GM18499 (cell line): Measurements from ENCODE around the gene CACNA1H.
"Not testable (repeated sequence)": the region's sequence is repeated elsewhere in the genome, so short reads cannot be mapped to it uniquely, and the experiment has no call there.

Experiments used
- ATAC-seq: cut with Tn5 transposase; IDR thresholded peaks from one replicate; pipeline ENCODE4 v1.9.1; 2021; ENCODE audit warnings: moderate number of reproducible peaks; ENCODE audit not compliant: insufficient read depth, unreplicated experiment

Gene CACNA1H

DNA sequence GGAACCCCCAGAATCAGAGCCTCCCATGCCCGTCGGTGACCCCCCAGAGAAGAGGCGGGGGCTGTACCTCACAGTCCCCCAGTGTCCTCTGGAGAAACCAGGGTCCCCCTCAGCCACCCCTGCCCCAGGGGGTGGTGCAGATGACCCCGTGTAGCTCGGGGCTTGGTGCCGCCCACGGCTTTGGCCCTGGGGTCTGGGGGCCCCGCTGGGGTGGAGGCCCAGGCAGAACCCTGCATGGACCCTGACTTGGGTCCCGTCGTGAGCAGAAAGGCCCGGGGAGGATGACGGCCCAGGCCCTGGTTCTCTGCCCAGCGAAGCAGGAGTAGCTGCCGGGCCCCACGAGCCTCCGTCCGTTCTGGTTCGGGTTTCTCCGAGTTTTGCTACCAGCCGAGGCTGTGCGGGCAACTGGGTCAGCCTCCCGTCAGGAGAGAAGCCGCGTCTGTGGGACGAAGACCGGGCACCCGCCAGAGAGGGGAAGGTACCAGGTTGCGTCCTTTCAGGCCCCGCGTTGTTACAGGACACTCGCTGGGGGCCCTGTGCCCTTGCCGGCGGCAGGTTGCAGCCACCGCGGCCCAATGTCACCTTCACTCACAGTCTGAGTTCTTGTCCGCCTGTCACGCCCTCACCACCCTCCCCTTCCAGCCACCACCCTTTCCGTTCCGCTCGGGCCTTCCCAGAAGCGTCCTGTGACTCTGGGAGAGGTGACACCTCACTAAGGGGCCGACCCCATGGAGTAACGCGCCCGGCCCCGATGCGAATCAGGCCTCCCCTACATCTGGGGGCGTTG is 68.1 kb downstream of the CACNA1H start:
- no peak for ATAC-seq

DNA sequence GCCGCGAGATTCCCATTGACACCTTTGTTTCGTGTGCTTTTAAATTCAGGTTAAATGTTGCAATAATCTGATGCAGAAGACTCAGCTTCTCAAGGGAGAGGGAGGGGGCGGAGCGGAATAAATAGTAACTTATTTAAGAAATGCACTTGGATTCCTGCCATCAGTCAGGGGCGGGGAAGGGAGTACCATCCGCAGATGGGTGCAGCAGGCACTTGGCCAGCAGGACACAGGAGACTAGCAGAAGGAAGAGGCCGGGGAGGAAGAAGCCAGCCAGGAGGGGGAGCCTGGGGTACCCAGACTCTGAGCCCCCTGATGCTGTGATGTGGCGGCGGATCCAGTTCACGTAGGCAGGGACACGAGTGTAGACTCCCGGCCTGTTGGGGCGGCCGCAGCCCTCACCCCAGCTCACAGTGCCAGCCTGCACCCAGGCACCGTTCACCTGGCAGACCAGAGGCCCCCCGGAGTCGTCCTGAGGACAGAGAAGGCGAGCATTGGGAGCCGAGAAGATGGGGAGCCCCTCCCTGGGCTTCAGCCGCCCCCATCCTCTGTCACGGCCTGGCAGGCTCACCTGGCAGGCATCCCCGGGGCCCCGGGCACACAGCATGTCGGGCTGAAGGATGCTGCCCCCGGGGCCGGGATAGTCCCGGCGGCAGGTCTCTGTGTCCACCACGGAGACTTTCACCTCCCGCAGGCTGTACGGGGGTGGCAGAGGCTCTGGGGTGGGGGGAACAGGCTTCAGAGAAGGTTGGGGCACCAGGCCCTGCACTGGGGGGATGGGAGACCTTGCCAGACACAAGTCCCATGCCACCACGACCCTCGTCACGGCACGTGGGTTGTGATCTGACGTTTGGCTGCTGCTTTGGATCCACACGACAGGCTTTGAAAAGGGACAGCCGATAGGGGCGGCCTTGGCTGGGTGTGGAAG is 69.0 kb downstream of the CACNA1H start:
- ATAC-seq, result no peak

DNA sequence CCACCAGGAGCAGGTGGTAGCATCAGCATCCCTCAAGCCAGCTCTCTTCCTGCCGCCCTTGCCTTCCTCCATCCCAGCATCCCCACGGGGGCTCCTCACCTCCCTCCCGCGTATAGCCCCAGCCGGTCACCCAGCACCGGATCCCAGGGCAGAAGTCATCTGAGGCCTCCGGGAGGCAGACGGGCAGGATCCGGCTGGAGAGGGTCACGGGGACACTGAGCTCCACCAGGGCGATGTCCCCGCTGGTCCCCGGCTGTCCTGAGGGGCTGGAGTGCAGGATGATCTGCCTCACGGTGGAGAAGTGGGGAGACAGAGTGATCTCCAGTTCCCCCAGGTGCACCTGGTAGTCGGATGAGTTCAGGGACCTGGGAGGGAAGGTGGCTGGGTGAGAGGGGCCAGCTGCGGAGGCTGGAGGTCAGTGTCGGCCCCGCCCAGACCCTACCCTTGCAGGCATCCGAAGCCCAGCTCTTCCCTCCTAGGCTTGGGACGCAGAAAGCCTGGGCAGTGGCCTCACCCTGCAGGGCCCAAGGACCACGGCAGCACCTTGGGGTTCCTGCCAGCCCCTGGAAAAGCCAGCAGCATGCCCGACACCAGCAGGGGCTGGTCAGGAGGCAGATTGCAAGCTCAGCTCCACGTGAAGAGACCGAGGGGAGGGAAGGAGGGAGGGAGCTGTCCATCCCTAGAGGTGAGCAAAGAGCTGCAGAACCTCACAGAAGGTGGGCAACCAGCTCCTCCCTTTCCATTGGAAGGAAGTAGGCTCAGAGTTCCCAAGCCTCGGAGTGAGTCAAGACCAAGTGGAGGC is 69.8 kb downstream of the CACNA1H start:
- ATAC-seq, result no peak

DNA sequence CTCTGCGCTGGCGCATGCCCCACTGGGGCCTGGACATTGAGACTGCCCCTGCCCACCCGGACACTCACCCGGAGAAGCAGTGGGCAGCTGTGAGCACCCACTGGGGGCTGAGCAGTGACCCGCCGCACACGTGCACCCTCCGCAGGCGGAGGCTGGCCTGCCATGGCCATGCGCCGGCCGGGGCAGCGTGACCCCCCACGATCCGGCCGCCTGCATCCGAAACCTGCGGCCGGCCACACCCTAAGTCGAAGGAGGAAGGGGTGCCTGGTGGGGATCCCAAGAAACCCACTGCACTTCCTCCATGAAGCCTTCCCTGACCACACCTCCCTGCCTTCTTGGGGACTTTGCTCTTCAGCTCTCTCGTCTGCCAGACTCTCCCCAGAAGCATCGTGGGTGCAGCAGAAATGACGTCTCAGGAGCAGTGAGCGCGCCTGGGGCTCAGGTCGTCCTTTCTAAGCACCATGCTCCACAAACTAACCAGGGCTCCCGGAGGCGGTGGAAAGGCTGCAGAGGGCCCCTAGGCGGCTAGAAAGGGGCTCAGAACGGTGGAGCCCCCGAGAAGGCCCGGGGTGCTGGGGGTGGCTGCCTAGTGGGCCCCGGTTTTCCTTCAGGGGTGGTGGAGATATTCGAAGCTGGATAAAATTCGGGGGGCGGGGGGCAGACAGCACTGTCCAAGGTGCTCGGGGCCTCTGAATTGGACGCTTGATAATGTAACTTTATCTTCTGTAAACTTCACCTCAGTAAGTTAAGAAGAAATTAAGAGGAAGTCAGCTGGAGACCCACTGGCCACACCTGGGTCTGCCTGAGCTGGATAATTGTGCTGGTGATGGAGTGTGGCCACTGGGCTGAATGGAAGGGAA is 70.7 kb downstream of the CACNA1H start:
- ATAC-seq, result no peak

DNA sequence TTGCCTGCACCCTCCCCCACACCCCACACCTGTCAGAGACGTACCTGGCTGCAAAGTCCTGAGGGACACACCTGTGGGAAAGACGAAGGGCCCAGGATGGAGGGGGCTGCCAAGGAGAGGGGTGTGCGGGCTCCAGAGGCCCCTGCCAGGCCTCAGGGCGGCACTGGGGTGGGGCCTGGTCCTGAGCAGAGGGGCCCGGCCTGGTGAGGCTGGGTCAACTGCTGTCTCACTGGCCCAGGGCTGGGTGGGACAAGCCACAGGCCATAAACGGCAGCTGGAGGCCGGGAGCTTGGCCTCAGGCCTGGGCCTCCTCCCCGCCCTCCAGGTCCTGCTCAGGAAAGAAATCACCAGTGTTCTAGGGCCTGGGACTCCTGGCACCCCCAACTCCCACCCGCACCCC is 71.7 kb downstream of the CACNA1H start:
- no peak for ATAC-seq

DNA sequence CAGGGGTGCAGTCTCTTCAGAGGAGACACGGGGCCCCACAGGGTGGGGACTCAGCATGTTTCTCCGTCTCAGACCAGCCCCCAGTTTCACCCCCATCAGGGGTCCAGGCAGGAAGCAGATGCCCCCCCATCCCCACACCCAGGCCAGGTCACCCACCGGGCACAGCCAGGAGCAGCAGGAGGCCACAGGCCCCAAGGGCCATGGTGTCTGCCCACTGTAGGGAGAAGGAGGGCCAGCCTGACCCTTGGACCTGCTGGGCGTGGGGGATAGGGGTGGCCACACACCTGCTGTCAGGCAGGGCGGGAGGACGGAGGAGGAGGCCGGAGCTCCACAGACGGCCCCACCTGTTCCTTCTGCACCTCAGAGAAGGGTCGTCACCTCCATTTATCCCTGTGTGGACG is 72.1 kb downstream of the CACNA1H start, which contains the start of gene TPSG1:
Gene TPSG1, minus strand, starts transcription at position 218 of the 401 bp plus-strand sequence. Its CDS starts 16 bp downstream, at position 202.
- ATAC-seq, result no peak

DNA sequence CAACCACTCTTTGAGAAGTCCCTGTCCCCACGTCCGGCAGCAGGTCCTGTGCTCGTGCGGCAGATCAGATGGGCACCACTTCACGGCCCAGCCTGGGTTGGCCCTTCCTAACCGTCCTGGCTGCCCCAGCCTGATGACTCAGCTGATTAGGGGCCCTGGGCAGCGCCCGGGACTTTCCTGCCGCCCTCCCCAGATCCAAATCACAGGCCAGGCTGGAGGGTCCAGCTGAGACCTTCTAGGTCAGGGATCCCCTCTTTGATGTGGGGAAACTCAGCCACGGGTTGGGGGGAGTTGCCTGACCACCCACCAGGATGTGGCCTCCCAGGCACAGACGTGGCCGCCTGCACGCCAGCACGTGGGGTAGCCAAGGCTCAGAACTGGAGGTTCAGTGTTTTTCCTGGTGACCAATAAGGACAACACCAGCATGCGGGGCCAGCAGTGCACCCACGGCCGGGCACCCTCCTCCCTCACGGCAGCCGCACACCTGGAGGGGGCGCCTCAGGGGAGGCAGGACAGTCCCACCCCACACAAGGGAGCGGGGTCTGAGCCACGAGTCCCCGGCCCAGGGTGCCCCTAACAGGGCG is 72.9 kb downstream of the CACNA1H start:
- ATAC-seq, result not testable (repeated sequence)

DNA sequence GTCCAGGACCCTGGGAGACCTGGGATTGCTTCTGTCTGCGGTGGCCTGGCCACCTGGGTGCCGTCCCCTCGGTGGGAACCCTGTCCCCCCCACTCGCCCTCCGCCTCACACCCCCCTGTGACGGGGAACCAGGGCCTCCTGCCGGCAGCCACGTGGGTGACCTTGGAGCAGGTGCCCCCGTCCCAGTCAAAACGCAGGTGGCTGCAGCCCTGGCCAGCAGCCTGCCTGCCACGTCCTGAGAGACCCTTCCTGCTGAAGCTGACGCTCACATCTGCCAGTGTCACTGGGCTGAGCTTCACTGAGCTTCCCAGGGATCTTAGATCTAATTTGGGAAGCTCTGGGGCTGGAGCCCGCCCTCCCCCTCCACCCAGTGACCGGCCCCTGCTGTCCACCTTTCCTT is 73.8 kb downstream of the CACNA1H start:
- not testable (repeated sequence) for ATAC-seq

DNA sequence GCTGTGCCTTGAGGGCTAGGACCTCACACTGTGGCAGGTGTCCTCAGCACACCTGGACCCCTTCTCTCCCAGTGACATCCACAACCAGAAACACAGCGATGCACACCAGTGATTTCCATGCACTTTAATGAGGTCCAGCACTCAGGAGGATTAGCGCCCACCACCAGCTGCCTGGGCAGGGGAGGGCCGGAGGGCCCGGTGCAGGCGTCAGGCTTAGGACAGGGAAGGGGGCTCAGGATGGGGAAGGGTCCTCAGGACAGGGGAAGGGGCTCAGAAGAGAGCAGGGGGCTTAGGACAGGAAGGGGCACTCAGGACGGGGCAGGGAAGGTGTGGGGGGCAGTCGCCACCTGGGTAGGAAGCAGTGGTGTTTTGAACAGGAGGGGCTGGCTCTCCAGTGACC is 75.3 kb downstream of the CACNA1H start:
- ATAC-seq, result not testable (repeated sequence)

DNA sequence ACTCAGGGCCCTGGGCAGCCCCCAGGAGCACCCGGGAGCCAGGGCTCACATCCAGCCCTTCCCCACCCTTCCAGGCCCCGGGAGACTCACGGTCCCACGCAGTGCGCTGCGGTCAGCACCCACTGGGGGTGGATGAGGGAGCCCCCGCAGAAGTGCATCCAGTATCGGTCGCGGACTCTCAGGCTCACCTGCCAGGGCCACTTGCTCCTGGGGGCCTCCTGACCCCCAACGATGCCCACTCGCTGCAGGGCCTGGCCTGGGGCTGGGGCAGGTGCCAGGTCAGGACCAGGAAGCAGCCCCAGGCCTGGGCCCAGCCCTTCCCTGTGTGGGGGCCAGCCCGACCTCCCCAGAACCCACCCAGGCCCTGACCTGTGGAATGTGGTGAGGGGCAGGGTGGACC is 76.6 kb downstream of the CACNA1H start:
- not testable (repeated sequence) for ATAC-seq

DNA sequence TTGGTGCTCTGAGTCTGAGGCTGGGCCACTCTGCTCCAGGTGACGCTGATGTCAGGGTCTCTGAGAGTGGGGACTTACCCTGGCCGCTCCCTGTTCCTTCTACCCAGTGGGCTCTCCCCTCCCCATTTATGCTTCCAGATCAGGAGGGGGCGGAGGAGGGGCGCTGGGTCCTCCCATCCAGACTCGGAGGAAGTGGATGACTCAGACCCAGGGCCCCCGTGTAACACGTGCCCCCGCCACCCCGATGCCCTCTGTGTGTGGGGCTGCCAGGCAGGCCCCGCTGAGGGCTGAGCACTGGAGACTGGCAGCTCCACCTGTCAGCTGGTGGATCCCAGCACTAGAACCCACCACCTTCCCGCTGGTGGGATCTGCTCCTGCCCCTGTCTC is 77.2 kb downstream of the CACNA1H start, which contains the start of gene TPSB2:
Gene TPSB2, minus strand, starts transcription at position 101 of the 387 bp plus-strand sequence. CDS start 233 bp downstream, outside the sequence.
- ATAC-seq, result not testable (repeated sequence)

DNA sequence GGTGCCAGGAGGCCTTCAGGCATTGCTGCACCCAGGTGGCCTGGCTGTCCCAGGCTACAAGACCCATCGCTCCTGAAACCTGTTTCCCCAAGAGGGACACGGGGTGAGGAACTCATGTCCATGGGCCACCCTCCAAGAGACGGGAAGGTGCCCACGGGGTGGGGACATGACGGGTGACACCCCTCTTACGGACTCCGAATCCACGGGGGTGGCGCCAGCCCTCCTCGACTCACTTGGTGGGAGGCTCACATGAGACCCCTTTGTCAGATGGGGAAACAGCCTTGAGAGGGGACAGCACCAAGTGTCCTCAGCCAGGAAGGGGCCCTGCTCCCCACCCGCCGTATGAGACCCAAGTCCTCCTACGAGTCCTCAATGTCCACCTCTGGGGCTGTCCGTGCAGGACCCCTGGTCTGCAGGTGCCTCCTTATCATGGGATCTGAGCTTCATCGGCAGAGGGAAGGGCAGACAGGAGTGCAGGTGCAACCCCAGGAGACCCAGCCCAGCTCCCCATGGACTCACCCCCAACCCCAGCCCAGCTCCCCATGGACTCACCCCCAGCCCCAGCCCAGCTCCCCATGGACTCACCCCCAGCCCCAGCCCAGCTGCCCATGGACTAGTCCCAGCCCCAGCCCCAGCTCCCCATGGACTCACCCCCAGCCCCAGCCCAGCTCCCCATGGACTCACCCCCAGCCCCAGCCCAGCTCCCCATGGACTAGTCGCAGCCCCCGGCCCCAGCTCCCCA is 77.7 kb downstream of the CACNA1H start:
- not testable (repeated sequence) for ATAC-seq

DNA sequence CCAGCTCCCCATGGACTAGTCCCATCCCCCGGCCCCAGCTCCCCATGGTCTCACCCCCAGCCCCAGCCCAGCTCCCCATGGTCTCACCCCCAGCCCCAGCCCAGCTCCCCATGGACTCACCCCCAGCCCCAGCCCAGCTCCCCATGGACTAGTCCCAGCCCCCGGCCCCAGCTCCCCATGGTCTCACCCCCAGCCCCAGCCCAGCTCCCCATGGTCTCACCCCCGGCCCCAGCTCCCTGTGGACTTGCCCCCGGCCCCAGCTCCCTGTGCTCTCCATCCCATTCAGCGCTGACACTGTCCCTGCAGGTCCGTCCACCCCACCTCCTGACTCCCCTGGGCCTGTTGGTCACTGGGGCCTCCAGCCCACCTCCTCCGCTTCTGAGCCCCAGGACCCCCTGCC is 78.4 kb downstream of the CACNA1H start:
- not testable (repeated sequence) for ATAC-seq

DNA sequence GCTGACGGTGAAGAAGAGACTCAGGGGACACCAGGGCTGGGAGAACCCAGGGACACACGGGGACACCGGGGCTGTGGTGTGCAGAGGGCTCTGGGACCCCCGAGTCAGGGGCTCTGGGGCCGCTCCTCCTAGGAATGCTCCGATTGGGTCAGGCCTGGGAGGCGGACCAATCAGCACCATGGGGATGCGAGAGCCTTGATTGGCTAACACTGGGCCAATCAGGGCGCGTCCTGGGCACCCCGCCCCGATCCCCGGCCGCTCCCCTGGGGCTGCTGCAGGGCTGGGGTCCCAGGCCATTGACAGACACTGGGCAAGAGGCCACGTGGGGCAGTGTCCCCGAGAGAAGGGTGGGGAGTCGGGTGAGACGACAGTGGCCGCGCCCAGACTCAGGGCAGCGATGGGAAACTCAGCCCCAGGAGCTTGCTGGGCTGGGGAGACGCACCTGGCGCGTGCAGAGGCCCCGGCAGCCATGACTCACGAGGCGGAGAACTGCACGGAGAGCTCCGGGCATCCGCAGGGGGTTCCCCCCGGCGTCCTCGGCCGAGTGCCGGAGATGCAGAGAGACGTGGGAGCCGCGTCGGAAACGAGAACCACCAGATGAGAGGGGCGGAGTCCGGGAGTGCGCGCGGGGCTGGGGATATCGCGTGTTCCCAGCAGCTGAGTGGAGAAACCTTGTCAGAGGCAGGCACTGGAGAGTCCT is 79.3 kb downstream of the CACNA1H start:
- ATAC-seq, result not testable (repeated sequence)

DNA sequence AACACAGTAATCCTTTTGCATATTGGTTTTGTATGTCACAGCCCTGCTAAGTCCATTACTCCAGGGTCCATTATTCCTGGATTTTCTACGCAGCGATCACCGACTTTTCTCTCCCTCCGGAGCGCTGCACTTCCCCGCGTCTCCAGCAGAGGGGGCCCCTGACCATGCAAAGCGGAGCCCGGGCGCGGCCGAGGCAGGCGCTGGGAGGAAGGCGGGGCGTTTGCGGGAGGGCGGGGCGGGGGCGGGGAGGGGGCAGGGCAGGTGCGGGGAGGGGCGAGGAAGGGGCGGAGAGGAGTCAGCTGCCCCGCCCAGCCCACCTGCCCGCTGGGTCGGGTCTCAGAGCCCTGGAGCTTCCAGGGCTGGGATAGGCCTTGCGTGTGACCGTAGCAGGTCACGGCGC is 83.8 kb downstream of the CACNA1H start:
- ATAC-seq, result not testable (repeated sequence)

DNA sequence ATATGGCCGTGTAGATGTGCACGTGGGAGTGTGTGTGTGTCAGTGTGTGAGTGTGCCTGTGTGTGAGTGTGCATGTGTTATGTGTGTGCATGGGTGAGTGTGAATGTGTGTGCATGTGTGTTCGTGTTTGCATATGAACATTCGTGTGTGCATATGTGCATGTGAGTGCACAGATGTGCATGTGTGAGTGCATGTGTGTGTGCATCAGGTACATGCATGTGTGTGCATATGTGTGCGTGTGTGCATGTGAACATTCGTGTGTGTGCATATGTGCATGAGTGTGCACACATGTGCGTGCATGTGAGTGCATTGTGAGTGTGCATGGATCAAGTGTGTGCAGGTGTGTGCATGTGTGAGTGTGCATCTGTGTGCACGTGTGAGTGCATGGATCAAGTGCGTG is 85.1 kb downstream of the CACNA1H start:
- ATAC-seq, result no peak

DNA sequence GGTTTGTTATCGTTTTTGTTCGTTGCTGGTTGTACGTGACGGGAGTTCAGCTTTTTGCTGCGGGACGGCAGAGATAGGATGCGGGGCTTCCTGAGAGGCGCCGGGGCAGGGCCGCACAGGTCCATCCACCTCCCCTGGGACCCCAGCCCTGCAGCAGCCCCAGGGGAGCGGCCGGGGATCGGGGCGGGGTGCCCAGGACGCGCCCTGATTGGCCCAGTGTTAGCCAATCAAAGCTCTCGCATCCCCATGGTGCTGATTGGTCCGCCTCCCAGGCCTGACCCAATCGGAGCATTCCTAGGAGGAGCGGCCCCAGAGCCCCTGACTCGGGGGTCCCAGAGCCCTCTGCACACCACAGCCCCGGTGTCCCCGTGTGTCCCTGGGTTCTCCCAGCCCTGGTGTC is 86.0 kb downstream of the CACNA1H start:
- ATAC-seq, result not testable (repeated sequence)

DNA sequence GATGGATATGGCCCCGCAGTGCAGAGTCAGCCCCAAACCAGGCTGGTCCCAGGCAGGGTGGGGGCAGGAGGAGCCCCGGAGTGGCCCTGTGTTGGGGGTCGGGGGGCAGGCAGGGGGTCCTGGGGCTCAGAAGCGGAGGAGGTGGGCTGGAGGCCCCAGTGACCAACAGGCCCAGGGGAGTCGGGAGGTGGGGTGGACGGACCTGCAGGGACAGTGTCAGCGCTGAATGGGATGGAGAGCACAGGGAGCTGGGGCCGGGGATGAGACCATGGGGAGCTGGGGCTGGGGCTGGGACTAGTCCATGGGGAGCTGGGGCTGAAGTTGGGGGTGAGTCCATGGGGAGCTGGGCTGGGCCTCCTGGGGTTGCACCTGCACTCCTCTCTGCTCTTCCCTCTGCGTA is 86.7 kb downstream of the CACNA1H start:
- not testable (repeated sequence) for ATAC-seq
